Skeletal muscle tissue (tissue), 4 donors: Measurements from ENCODE around the gene RORB. TPM values are rescaled to one million over a fixed set of nuclear protein-coding genes. Genes with fewer than 3 reads are reported as not detected.

Source experiments
- H3K27ac ChIP-seq: one replicate; pipeline ENCODE4 v1.7.0; 2013; ENCODE audit warnings: mild to moderate bottlenecking, low read depth, low read length, inconsistent platforms
- H3K27me3 ChIP-seq, 3 donors: one replicate each; pipeline ENCODE4 v1.7.0; 2013; ENCODE audit warnings: low read length in 3 of 3; ENCODE audit not compliant: control insufficient read depth in 3 of 3, insufficient read depth in 3 of 3
- H3K36me3 ChIP-seq, 3 donors: one replicate each; pipeline ENCODE4 v1.7.0; 2013; ENCODE audit warnings: low read length in 3 of 3; ENCODE audit not compliant: control insufficient read depth in 3 of 3, insufficient read depth in 3 of 3
- H3K4me1 ChIP-seq, 3 donors: one replicate each; pipeline ENCODE4 v1.7.0; 2013; ENCODE audit warnings: low read length in 3 of 3, mild to moderate bottlenecking in 3 of 3; ENCODE audit not compliant: control insufficient read depth in 3 of 3, insufficient read depth in 3 of 3
- H3K4me3 ChIP-seq, 3 donors: one replicate each; pipeline ENCODE4 v1.7.0; 2013; ENCODE audit warnings: low read length in 3 of 3
- H3K9ac ChIP-seq, 3 donors: one replicate each; pipeline ENCODE4 v1.7.0; 2013; ENCODE audit warnings: low read length in 3 of 3, mild to moderate bottlenecking in 3 of 3, moderate library complexity in 2 of 3, low read depth in 1 of 3
- H3K9me3 ChIP-seq, 3 donors: one replicate each; pipeline ENCODE4 v1.7.0; 2013; ENCODE audit warnings: low read length in 3 of 3; ENCODE audit not compliant: control insufficient read depth in 3 of 3
- total RNA-seq: library from RNA; depleted of rRNA; stranded (reverse); fragments of >200 nt; gene quantifications from one replicate; pipeline ENCODE4 v1.2.3, GENCODE V29; 2014
- donor health status: Osteomylitis.

The RORB gene
- under 0.01 TPM for total RNA-seq

- Histone ChIP-seq H3K27me3 (peaks cover 29 to 31% (median 31%) of the 10 kb centered on the region in 3 donors), H3K9ac (peak within 1 kb of the TSS; percentile 43 to 66 (median 59)), H3K27ac (no peak within 1 kb of the TSS)
Observed at GRCh38 chr9:74496819-74497747, at the start of gene RORB. RORB (plus strand) TSS chr9:74497335; CDS start chr9:74497977, 642 bp downstream.

GRCh38 chr9:74447451-74448193, 49.5 kb upstream of the RORB start:
- H3K4me3 ChIP-seq, result no peak overlapping the region
- H3K27ac ChIP-seq, result no peak overlapping the region
- H3K9me3 ChIP-seq, result no peaks in the 10 kb centered on the region
- no peaks in the 10 kb centered on the region for H3K27me3 ChIP-seq
- H3K9ac ChIP-seq, result no peak overlapping the region
- no peaks in the 10 kb centered on the region for H3K36me3 ChIP-seq
- no peaks in the 10 kb centered on the region for H3K4me1 ChIP-seq

More at GRCh38 chr9:74496819-74497747, at the start of gene RORB:
- H3K9me3 ChIP-seq, result no peaks in the 10 kb centered on the region
- peaks cover 23 to 29% (median 29%) of the 10 kb centered on the region in 3 donors for H3K4me1 ChIP-seq
- H3K36me3 ChIP-seq, result no peaks in the 10 kb centered on the region
- peak within 1 kb of the TSS; percentile 72 to 94 (median 88) for H3K4me3 ChIP-seq

GRCh38 chr9:74449060-74449459, 48.1 kb upstream of the RORB start:
- H3K9me3 ChIP-seq, result no peaks in the 10 kb centered on the region
- no peak overlapping the region for H3K27ac ChIP-seq
- H3K4me3 ChIP-seq, result no peak overlapping the region
- no peak overlapping the region for H3K9ac ChIP-seq
- no peaks in the 10 kb centered on the region for H3K36me3 ChIP-seq
- H3K27me3 ChIP-seq, result no peaks in the 10 kb centered on the region
- H3K4me1 ChIP-seq, result no peaks in the 10 kb centered on the region

DNA sequence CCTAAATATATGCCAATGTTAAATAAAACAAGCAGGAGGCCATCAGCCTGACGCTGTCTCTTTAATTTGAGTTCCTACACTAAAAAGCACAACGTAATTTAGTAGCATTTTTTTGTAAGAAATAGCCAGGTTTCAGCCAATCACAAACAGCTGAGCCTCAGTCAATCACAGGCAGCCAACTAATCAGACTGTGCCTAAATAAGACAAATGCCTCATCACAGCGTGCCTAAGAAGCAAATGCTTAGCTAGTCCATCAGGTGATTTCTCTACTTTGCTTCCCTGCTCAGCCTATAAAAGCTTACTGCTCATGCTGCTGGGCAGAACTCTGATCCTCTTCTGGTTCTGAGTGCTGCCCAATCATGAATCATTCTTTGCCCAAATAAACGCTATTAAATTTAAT, 38.3 kb upstream of the RORB start:
- no peak overlapping the region for H3K27ac ChIP-seq
- H3K36me3 ChIP-seq, result no peaks in the 10 kb centered on the region
- no peaks in the 10 kb centered on the region for H3K27me3 ChIP-seq
- no peaks in the 10 kb centered on the region for H3K4me1 ChIP-seq
- H3K9ac ChIP-seq, result no peak overlapping the region
- no peak overlapping the region for H3K4me3 ChIP-seq
- H3K9me3 ChIP-seq, result no peaks in the 10 kb centered on the region

DNA sequence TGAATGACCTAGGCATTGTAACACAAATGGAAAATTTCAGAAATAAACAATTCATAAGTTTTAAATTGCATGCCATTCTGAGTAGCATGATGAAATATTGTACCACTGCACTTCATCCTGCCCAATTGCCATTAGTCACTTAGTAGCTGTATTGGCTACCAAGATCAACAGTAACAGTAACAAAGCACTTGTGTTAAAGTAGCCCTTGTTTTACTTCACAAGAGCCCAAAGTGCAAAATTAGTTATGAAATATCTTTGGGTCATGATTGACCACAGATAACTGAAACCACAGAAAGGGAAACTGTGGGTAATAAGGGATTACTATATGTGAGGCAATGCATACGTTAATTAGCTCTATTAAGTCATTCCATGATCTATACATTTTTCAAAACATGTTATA, 33.3 kb upstream of the RORB start:
- H3K27ac ChIP-seq, result no peak overlapping the region
- no peak overlapping the region for H3K9ac ChIP-seq
- H3K4me1 ChIP-seq, result no peaks in the 10 kb centered on the region

GRCh38 chr9:74478606-74479005, 18.5 kb upstream of the RORB start:
- H3K27me3 ChIP-seq, result no peaks in the 10 kb centered on the region
- H3K9ac ChIP-seq, result no peak overlapping the region
- H3K4me3 ChIP-seq, result no peak overlapping the region
- no peaks in the 10 kb centered on the region for H3K4me1 ChIP-seq
- H3K36me3 ChIP-seq, result no peaks in the 10 kb centered on the region
- no peaks in the 10 kb centered on the region for H3K9me3 ChIP-seq
- H3K27ac ChIP-seq, result no peak overlapping the region

More for the DNA sequence above, 33.3 kb upstream of the RORB start:
- no peaks in the 10 kb centered on the region for H3K36me3 ChIP-seq
- H3K27me3 ChIP-seq, result no peaks in the 10 kb centered on the region
- no peak overlapping the region for H3K4me3 ChIP-seq
- H3K9me3 ChIP-seq, result no peaks in the 10 kb centered on the region

DNA sequence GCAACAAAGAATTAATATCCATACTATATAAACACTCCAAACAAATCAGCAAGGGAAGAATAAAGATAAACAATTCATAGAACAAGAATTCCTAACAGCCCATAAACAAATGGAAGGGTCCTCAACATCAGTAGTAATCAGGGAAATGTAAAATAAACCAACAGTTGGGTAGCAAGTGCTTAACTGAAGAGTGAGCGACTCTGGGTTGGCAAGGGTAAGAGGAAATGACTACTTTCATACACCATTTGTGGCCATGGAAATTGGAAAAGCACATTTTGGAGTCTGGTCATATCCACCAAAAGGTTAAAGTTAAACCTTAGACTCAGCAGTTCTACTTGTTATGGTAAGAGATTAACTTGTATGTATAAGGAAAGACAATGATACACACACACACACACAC, 17.4 kb upstream of the RORB start:
- Histone ChIP-seq H3K36me3 (no peaks in the 10 kb centered on the region), H3K9ac (no peak overlapping the region), H3K4me3 (no peak overlapping the region), H3K27ac (no peak overlapping the region), H3K4me1 (no peaks in the 10 kb centered on the region), H3K27me3 (no peaks in the 10 kb centered on the region), H3K9me3 (no peaks in the 10 kb centered on the region)

GRCh38 chr9:74487395-74487794, 9.7 kb upstream of the RORB start:
- H3K9me3 ChIP-seq, result no peaks in the 10 kb centered on the region
- H3K4me1 ChIP-seq, result no peaks in the 10 kb centered on the region
- H3K9ac ChIP-seq, result no peak overlapping the region
- no peak overlapping the region for H3K4me3 ChIP-seq
- H3K36me3 ChIP-seq, result no peaks in the 10 kb centered on the region
- no peak overlapping the region for H3K27ac ChIP-seq
- no peaks in the 10 kb centered on the region for H3K27me3 ChIP-seq

- Histone ChIP-seq H3K27me3 (peaks cover 5 to 9% (median 8%) of the 10 kb centered on the region in 3 donors), H3K4me3 (no peak overlapping the region), H3K9ac (no peak overlapping the region), H3K4me1 (peaks cover 10 to 14% (median 11%) of the 10 kb centered on the region in 3 donors), H3K36me3 (no peaks in the 10 kb centered on the region), H3K9me3 (no peaks in the 10 kb centered on the region), H3K27ac (no peak overlapping the region)
Observed at GRCh38 chr9:74493512-74493911, 3.6 kb upstream of the RORB start.

- Histone ChIP-seq H3K27me3 (peaks cover 13 to 18% (median 18%) of the 10 kb centered on the region in 3 donors), H3K4me1 (peaks cover 19 to 23% (median 19%) of the 10 kb centered on the region in 3 donors), H3K4me3 (no peak overlapping the region), H3K36me3 (no peaks in the 10 kb centered on the region), H3K9ac (no peak overlapping the region), H3K27ac (no peak overlapping the region), H3K9me3 (no peaks in the 10 kb centered on the region)
Observed at GRCh38 chr9:74494490-74494889, 2.6 kb upstream of the RORB start.
